GM12878 (cell line): ENCODE measurements around the gene PSME3IP1. TPM values are rescaled to one million over a fixed set of nuclear protein-coding genes. Genes with fewer than 3 reads are reported as not detected.

Experiments
- ATAC-seq: fragments of 200-7000 bp; cut with Tn5 transposase; 3 replicates; pipeline ENCODE4 v1.9.1; 2020; ENCODE audit warnings: mild to moderate bottlenecking, moderate library complexity
- BruUV-seq: library from RNA; stranded (reverse); fragments of 400-500 nt; replicated peaks from 2 replicates; lab custom pipeline; 2021; lab: Mats Ljungman, UMichigan
- CTCF ChIA-PET: fragments of 300-600 bp; sonication (Branson Sonifier 250); formaldehyde crosslinking; extraction: SDS; loops from one replicate; lab custom pipeline; 2021; ENCODE audit warnings: inconsistent platforms; lab: Yijun Ruan, JAX
- POLR2A ChIA-PET: fragments of 350-600 bp; formaldehyde crosslinking; extraction: SDS; loops from one replicate; lab custom pipeline; 2021; ENCODE audit warnings: inconsistent platforms; lab: Charles Lee
- RAD21 ChIA-PET: fragments of 300-600 bp; sonication (Branson Sonifier 250); formaldehyde crosslinking; loops from one replicate; lab custom pipeline; 2023; ENCODE audit warnings: antibody characterized with exemption; ENCODE audit not compliant: unreplicated experiment; lab: Charles Lee
- SMC1A ChIA-PET: fragments of 300-600 bp; sonication (Branson Sonifier 250); formaldehyde crosslinking; loops from one replicate; lab custom pipeline; 2023; ENCODE audit not compliant: unreplicated experiment, uncharacterized antibody; lab: Charles Lee
- DNase-seq: peaks from one replicate; pipeline ENCODE4 v3.0.0-alpha.2; 2011; ENCODE audit warnings: low read depth, low spot score
- FAIRE-seq: peaks from 3 replicates; lab custom pipeline; 2011; peaks lifted over from hg19 to GRCh38; lab: Jason Lieb, UNC
- H2AFZ ChIP-seq: 2 replicates; pipeline ENCODE4 v1.6.0; 2011; ENCODE audit warnings: low read depth, low read length, control low read depth; ENCODE audit not compliant: control insufficient read depth
- H3K27ac ChIP-seq: 2 replicates; pipeline ENCODE4 v1.5.1; 2011; ENCODE audit warnings: control low read depth; ENCODE audit not compliant: control insufficient read depth, insufficient read depth
- H3K27me3 ChIP-seq, 2 experiments: replicated peaks in 1 of 2; 2 replicates each; pipeline versions ENCODE4 v1.6.0 to v1.6.1; 2011; ENCODE audit warnings: low read length in 1 of 2; ENCODE audit not compliant: control insufficient read depth in 2 of 2, insufficient read depth in 2 of 2
- H3K36me3 ChIP-seq, 2 experiments: 2 replicates each; pipeline ENCODE4 v1.5.1; 2011; ENCODE audit warnings: low read length in 1 of 2; ENCODE audit not compliant: control insufficient read depth in 2 of 2, insufficient read depth in 2 of 2
- H3K4me1 ChIP-seq: 2 replicates; pipeline ENCODE4 v1.6.1; 2011; ENCODE audit warnings: mild to moderate bottlenecking, low read length, moderate library complexity, mixed read lengths; ENCODE audit not compliant: control insufficient read depth, insufficient read depth
- H3K4me2 ChIP-seq: 2 replicates; pipeline ENCODE4 v1.6.0; 2011; ENCODE audit warnings: control low read depth; ENCODE audit not compliant: control insufficient read depth, insufficient read depth
- H3K4me3 ChIP-seq: fragments of 200-600 bp; sonication (generic); 2 replicates; pipeline ENCODE4 v1.5.1; 2016
- H3K79me2 ChIP-seq: 2 replicates; pipeline ENCODE4 v1.6.0; 2011; ENCODE audit warnings: low read length; ENCODE audit not compliant: control insufficient read depth, insufficient read depth
- H3K9ac ChIP-seq: 2 replicates; pipeline ENCODE4 v1.8.0; 2011; ENCODE audit warnings: low read length, control low read depth, mixed read lengths; ENCODE audit not compliant: control insufficient read depth, insufficient read depth
- H3K9me3 ChIP-seq: replicated peaks from 3 replicates; pipeline ENCODE4 v1.5.1; 2011; ENCODE audit warnings: mild to moderate bottlenecking, low read length; ENCODE audit not compliant: control insufficient read depth, insufficient read depth
- H4K20me1 ChIP-seq: 2 replicates; pipeline ENCODE4 v1.6.0; 2011; ENCODE audit not compliant: control insufficient read depth, insufficient read depth
- CHD4 ChIP-seq: fragments of 200-600 bp; sonication (generic); IDR thresholded peaks from 2 replicates; pipeline ENCODE4 v1.6.1; 2016; ENCODE audit warnings: mild to moderate bottlenecking
- DPF2 ChIP-seq: fragments of 450-650 bp; IDR thresholded peaks from 2 replicates; pipeline ENCODE4 v1.6.1; 2017; ENCODE audit warnings: mild to moderate bottlenecking
- IKZF2 ChIP-seq, 2 experiments: fragments of 450-650 bp; IDR thresholded peaks; 2 replicates each; pipeline ENCODE4 v1.6.1; 2017; ENCODE audit warnings: mild to moderate bottlenecking in 2 of 2, moderate library complexity in 2 of 2
- JUND ChIP-seq: IDR thresholded peaks from 2 replicates; pipeline ENCODE4 v1.6.1; 2012; ENCODE audit warnings: low read depth, mild to moderate bottlenecking, low read length, improper control_type of control experiment, moderate library complexity
- POLR2AphosphoS2 ChIP-seq: IDR thresholded peaks from 2 replicates; pipeline ENCODE4 v1.6.1; 2011; ENCODE audit warnings: low read depth, mild to moderate bottlenecking, low read length, improper control_type of control experiment, moderate library complexity
- SMAD5 ChIP-seq: IDR thresholded peaks from 2 replicates; pipeline ENCODE4 v1.6.1; 2016; ENCODE audit warnings: antibody characterized with exemption, low read depth
- TCF3 ChIP-seq: IDR thresholded peaks from 2 replicates; pipeline ENCODE4 v1.6.1; 2012; ENCODE audit warnings: low read depth, mild to moderate bottlenecking, low read length, borderline replicate concordance; ENCODE audit not compliant: insufficient read depth
- WGBS: methylation state at CpG from one replicate; pipeline ENCODE4 v1.1.6; 2016; ENCODE audit warnings: low lambda C conversion rate; ENCODE audit not compliant: insufficient replicate concordance, insufficient coverage; ENCODE audit errors: missing lambda C conversion rate; 5-methylcytosine and 5-hydroxymethylcytosine counted together
- in situ Hi-C: fragments of 300-500 bp; cut with MboI; formaldehyde crosslinking; loops from 9 replicates; pipeline ENCODE4 v1.14.3; 2018; ENCODE audit warnings: mixed read lengths
- intact Hi-C: fragments of 100-400 bp; cut with micrococcal nuclease; formaldehyde crosslinking; loops from one replicate; pipeline ENCODE4 v1.14.2; 2022; ENCODE audit not compliant: unreplicated experiment
- polyA plus RNA-seq, 11 experiments: library from polyadenylated mRNA; depleted of rRNA in 4 of 11; unstranded in 6 of 11; stranded (reverse) in 5 of 11; fragments of >200 nt; fragmentation: Nextera tagmentation in 4 of 11; fragmentation: Illumina TruSeq in 1 of 11; extraction: Ambion mirVana in 4 of 11; extraction: Trizol in 1 of 11; gene quantifications; 1 replicate in 1 of 11; 2 replicates in 10 of 11; pipeline versions ENCODE4 v1.2.1 to v1.2.3, GENCODE V29; 2011 to 2016; ENCODE audit warnings: inconsistent platforms in 2 of 11, missing spikeins in 2 of 11, low read depth in 1 of 11
- total RNA-seq, 4 experiments: library from RNA; depleted of rRNA in 3 of 4; stranded (reverse); fragments of >200 nt in 3 of 4; fragmentation: Illumina TruSeq in 1 of 4; extraction: Trizol in 1 of 4; gene quantifications; 2 replicates each; pipeline versions ENCODE4 v1.2.1 to v1.2.3, GENCODE V29; 2013 to 2021
- TF ChIP-seq, protein P1 (sequence below): fragments of 450-650 bp; IDR thresholded peaks from 2 replicates; pipeline ENCODE4 v1.6.1; 2017; ENCODE audit warnings: antibody characterized with exemption, mild to moderate bottlenecking, moderate library complexity
- TF ChIP-seq, protein P2 (sequence below): fragments of 450-650 bp; IDR thresholded peaks from 2 replicates; pipeline ENCODE4 v1.6.1; 2018; ENCODE audit warnings: mild to moderate bottlenecking, low read depth, moderate library complexity; ENCODE audit not compliant: partially characterized antibody

PSME3IP1 gene
- total and polyA plus RNA-seq, 10 of the 15 experiments (the other 5 are each of a cell fraction or from before 2014, with no cell fraction given), result 67.9 to 174 (median 111) TPM

DNA sequence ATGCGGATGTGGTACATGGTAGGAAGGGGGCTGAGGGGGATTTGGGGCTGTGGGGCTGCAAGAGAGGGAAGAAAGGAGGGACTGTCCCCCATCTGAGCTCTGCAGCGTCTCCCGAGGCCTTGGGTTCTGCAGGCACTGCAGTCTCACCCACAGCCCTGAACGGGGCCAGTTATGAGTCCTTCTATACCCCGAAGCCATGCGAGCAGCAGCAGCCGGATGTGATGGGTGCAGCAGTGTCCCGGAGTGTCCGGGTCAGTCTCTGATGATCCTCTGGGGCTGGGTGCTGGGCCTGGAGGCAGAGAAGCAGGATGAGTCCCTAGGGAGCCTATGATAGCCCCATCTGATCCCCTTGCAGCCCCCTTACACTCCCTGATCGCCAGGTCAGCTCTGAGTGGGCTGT, 52.0 kb downstream of the PSME3IP1 start (continued):
- TF ChIP-seq, protein P1, sequence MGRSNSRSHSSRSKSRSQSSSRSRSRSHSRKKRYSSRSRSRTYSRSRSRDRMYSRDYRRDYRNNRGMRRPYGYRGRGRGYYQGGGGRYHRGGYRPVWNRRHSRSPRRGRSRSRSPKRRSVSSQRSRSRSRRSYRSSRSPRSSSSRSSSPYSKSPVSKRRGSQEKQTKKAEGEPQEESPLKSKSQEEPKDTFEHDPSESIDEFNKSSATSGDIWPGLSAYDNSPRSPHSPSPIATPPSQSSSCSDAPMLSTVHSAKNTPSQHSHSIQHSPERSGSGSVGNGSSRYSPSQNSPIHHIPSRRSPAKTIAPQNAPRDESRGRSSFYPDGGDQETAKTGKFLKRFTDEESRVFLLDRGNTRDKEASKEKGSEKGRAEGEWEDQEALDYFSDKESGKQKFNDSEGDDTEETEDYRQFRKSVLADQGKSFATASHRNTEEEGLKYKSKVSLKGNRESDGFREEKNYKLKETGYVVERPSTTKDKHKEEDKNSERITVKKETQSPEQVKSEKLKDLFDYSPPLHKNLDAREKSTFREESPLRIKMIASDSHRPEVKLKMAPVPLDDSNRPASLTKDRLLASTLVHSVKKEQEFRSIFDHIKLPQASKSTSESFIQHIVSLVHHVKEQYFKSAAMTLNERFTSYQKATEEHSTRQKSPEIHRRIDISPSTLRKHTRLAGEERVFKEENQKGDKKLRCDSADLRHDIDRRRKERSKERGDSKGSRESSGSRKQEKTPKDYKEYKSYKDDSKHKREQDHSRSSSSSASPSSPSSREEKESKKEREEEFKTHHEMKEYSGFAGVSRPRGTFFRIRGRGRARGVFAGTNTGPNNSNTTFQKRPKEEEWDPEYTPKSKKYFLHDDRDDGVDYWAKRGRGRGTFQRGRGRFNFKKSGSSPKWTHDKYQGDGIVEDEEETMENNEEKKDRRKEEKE, result no peak
- TF ChIP-seq DPF2, result no peak
- TF ChIP-seq, all 136 proteins: peak for 0

DNA sequence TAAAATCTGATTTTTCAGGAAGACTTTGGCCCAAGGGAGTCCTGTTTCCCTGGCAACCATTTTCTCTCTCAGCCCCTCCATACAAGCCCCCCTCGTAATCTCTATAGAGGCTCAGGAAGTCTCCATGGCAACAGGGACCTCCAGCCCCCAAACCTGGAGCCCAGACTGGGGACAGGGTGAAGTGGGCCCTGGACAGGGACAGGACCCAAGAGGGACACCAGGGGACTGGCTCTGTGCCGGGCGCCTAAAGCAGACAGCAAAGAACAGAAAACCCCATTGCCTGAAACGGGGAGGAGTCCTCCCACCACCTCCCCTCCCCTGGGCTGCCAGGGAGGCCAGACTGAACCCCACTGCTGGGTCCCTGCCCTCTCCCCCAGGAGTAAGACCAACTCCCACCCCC, 52.8 kb downstream of the PSME3IP1 start:
- no peak overlapping the region for H3K9ac ChIP-seq
- CTCF ChIA-PET, result interaction anchor here (1.5 kb wide), 1 partner anchor 34 kb away, joined by 3 read pairs; no protein-coding TSS in a partner anchor

More for the DNA sequence above, 52.8 kb downstream of the PSME3IP1 start:
- ChIA-PET POLR2A (no interaction called here), RAD21 (no interaction called here), SMC1A (no interaction called here)
- no TSS peak for BruUV-seq
- FAIRE-seq (no peak), DNase-seq (no peak), ATAC-seq (no peak)
- TF ChIP-seq POLR2AphosphoS2 (no peak), CHD4 (no peak), JUND (no peak), TCF3 (no peak), SMAD5 (no peak), IKZF2 (IDR thresholded peaks at IDR 0.05) (no peak)
- TF ChIP-seq, protein P2, sequence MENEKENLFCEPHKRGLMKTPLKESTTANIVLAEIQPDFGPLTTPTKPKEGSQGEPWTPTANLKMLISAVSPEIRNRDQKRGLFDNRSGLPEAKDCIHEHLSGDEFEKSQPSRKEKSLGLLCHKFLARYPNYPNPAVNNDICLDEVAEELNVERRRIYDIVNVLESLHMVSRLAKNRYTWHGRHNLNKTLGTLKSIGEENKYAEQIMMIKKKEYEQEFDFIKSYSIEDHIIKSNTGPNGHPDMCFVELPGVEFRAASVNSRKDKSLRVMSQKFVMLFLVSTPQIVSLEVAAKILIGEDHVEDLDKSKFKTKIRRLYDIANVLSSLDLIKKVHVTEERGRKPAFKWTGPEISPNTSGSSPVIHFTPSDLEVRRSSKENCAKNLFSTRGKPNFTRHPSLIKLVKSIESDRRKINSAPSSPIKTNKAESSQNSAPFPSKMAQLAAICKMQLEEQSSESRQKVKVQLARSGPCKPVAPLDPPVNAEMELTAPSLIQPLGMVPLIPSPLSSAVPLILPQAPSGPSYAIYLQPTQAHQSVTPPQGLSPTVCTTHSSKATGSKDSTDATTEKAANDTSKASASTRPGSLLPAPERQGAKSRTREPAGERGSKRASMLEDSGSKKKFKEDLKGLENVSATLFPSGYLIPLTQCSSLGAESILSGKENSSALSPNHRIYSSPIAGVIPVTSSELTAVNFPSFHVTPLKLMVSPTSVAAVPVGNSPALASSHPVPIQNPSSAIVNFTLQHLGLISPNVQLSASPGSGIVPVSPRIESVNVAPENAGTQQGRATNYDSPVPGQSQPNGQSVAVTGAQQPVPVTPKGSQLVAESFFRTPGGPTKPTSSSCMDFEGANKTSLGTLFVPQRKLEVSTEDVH, result no peak
- in situ Hi-C loops (no loop called here), intact Hi-C loops (no loop called here)
- no peak overlapping the region for H3K4me2 ChIP-seq
- no peaks in the 10 kb centered on the region for H3K27me3 ChIP-seq
- no peak overlapping the region for H2AFZ ChIP-seq
- H4K20me1 ChIP-seq, result no peaks in the 10 kb centered on the region
- H3K4me1 ChIP-seq, result peaks cover 22% of the 10 kb centered on the region
- H3K36me3 ChIP-seq, result no peaks in the 10 kb centered on the region
- H3K79me2 ChIP-seq, result no peaks in the 10 kb centered on the region
- no peak overlapping the region for H3K27ac ChIP-seq
- WGBS, result 72% methylated on average over 4 of the region's 4 CpGs
- H3K9me3 ChIP-seq, result no peaks in the 10 kb centered on the region
- no peak overlapping the region for H3K4me3 ChIP-seq
